ENCODE results near the gene HSPB3.

Gene HSPB3

DNA sequence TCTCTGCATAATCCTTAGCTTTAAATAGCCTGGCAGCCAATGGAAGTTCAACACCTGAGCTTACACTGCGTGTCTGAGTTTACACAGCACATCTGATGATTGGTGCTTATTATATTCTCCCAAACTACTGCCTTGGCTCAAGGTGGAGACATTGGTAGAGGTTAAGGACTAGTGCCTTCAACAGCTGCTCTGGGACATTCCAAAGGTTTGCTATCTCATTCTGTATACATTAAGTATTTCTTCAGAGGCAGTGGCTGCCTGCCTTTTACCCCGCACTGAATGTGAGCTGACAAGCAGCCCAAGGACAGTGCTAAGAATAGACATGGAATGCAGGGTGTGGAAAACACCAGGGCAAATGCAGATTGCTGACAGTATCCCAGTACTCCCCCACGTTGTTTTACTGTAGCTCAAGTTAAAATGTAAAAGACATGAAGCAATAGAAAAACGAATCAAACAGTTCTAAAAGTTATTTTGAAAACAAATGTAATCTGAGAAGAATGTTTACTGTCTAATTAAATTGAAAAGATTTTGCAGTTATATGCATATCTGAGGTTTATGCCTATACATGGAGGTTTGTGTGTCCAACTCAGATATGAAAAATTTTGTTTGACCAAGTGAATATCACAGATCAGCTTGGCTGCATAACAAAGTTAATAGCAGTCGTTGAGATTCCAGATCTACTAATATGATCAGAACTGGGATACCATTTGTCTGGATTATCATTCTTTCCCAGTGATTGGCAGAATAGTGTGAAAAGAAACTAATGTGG, 1.8 kb downstream of the HSPB3 start:
- Histone ChIP-seq H3K27ac (no peak overlapping the region), H3K9me3 (no peaks in the 10 kb centered on the region), H3K4me1 (ENCODE audit: control insufficient read depth in 1 of 2, insufficient read depth in 1 of 2, low read depth in 1 of 2, low read length in 1 of 2) (no peaks in the 10 kb centered on the region), H3K36me3 (no peaks in the 10 kb centered on the region), H3K27me3 (peaks cover 33% of the 10 kb centered on the region), H3K4me3 (ENCODE audit: low read depth in 1 of 2, low read length in 1 of 2) (no peak overlapping the region)
- TF ChIP-seq, protein P1, sequence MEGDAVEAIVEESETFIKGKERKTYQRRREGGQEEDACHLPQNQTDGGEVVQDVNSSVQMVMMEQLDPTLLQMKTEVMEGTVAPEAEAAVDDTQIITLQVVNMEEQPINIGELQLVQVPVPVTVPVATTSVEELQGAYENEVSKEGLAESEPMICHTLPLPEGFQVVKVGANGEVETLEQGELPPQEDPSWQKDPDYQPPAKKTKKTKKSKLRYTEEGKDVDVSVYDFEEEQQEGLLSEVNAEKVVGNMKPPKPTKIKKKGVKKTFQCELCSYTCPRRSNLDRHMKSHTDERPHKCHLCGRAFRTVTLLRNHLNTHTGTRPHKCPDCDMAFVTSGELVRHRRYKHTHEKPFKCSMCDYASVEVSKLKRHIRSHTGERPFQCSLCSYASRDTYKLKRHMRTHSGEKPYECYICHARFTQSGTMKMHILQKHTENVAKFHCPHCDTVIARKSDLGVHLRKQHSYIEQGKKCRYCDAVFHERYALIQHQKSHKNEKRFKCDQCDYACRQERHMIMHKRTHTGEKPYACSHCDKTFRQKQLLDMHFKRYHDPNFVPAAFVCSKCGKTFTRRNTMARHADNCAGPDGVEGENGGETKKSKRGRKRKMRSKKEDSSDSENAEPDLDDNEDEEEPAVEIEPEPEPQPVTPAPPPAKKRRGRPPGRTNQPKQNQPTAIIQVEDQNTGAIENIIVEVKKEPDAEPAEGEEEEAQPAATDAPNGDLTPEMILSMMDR (IDR thresholded peaks at IDR 0.05): no peak

DNA sequence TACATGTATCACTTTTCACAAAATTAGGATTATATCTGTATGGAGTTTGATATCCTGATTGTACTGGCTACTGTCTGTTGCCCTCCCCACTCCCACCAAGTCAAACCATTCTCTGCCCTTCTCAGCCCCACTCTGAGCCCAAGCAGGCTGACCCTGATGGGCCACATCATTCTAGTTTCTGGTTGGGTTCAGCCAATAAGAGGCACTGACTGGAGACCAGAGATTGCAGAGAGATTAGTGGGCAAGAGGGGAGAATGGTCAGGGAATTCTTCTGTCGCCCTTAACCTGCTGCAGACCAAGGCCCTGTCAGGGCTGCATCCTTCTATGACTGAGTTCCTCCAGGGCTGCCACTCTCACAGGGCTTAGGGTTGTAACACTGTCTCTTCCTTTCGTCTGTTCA, 2.7 kb downstream of the HSPB3 start:
- H3K27ac ChIP-seq: no peak overlapping the region
- H3K9me3 ChIP-seq: no peaks in the 10 kb centered on the region
- TF ChIP-seq, protein P1 (IDR thresholded peaks at IDR 0.05): no peak
- H3K27me3 ChIP-seq: peaks cover 33% of the 10 kb centered on the region
- H3K36me3 ChIP-seq: no peaks in the 10 kb centered on the region
- H3K4me1 ChIP-seq (ENCODE audit: control insufficient read depth in 1 of 2, insufficient read depth in 1 of 2, low read depth in 1 of 2, low read length in 1 of 2): no peaks in the 10 kb centered on the region
- H3K4me3 ChIP-seq (ENCODE audit: low read depth in 1 of 2, low read length in 1 of 2): no peak overlapping the region

DNA sequence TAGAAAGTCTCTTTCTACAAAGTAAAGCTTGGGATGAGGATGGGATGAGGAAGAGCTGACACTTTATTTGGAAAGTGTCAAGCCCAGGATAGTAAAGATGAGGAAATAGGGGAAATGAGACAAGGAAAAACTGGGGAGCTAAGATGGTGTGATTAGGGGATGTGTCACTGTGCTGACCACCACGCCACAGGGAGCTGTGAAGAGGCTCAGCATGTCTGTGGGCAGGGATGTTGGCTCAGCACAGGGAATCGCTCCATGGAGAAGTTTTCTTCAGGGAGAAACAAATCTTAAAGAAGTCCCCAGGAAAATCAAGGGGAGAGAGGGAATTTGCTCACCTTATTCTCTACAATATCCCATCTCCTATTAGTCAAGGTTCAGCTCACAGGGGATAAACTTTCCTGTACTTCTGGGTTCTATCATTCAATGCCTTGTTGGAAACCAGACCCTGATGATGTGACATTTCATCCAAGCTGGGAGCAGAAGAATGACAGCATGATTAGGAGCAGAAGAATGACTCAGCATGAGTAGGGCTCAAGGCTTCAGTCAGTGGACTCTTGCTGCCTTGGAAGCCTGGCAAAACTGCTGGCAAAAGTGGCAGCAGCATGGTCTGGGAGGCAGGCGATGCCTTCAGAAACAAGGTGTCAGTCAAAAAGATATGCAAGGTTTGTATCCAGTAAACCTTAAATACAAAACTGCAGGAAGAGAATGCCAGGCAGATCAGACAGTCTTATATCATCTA, 4.9 kb downstream of the HSPB3 start:
- TF ChIP-seq, protein P1 (IDR thresholded peaks at IDR 0.05): no peak
- Histone ChIP-seq H3K27me3 (peaks cover 24% of the 10 kb centered on the region), H3K4me1 (ENCODE audit: control insufficient read depth in 1 of 2, insufficient read depth in 1 of 2, low read depth in 1 of 2, low read length in 1 of 2) (no peaks in the 10 kb centered on the region), H3K27ac (no peak overlapping the region), H3K36me3 (no peaks in the 10 kb centered on the region), H3K9me3 (no peaks in the 10 kb centered on the region), H3K4me3 (ENCODE audit: low read depth in 1 of 2, low read length in 1 of 2) (no peak overlapping the region)

DNA sequence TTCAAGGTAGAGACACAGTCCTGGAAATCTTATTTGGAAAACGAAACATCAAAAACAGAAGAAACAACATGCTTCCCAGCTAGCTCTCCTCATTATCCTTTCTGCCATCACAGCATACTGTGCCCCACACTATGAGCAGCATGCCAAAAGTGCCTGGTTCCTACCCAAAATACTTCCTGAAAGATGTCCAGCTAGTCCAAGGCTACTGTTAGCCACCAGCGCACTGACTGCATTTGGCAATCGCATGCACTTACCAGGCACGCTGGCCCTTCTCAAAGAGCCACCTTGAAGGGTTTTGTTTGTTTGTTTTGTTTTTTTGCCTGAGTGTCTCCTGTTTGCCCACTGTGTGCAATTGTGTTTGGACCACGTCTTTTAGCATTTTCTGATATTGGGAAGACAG, 6.8 kb downstream of the HSPB3 start:
- Histone ChIP-seq H3K9me3 (no peaks in the 10 kb centered on the region), H3K4me3 (ENCODE audit: low read depth in 1 of 2, low read length in 1 of 2) (no peak overlapping the region), H3K4me1 (ENCODE audit: control insufficient read depth in 1 of 2, insufficient read depth in 1 of 2, low read depth in 1 of 2, low read length in 1 of 2) (no peaks in the 10 kb centered on the region), H3K27me3 (peaks cover 11% of the 10 kb centered on the region), H3K27ac (no peak overlapping the region), H3K36me3 (no peaks in the 10 kb centered on the region)
- TF ChIP-seq, protein P1 (IDR thresholded peaks at IDR 0.05): no peak

DNA sequence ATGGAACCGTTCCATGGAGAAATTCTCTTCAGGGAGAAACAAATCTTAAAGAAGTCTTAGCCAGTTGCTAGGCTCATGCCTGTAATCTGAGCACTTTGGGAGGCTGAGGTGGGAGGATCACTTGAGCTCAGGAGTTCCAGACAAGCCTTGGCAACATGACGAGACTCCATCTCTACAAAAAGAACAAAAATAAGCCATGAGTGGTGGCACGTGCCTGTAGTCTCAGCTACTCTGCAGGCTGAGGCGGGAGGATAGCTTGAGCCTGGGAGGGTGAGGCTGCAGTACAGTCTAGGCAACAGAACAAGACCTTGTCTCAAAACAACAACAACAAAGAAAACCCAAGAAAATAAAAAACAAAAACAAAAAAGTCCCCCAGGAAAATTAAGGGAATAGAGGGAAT, 8.2 kb downstream of the HSPB3 start:
- H3K9me3 ChIP-seq: no peaks in the 10 kb centered on the region
- H3K27me3 ChIP-seq: peaks cover 1% of the 10 kb centered on the region
- no peaks in the 10 kb centered on the region for H3K4me1 ChIP-seq (ENCODE audit: control insufficient read depth in 1 of 2, insufficient read depth in 1 of 2, low read depth in 1 of 2, low read length in 1 of 2)
- TF ChIP-seq, protein P1 (IDR thresholded peaks at IDR 0.05): no peak
- H3K27ac ChIP-seq: no peak overlapping the region
- no peak overlapping the region for H3K4me3 ChIP-seq (ENCODE audit: low read depth in 1 of 2, low read length in 1 of 2)
- no peaks in the 10 kb centered on the region for H3K36me3 ChIP-seq
